Testis (tissue), 2 donors: ENCODE measurements around the gene BCR.

ENCODE experiments used
- CTCF ChIP-seq, 3 experiments: fragments of 450-650 bp in 2 of 3; fragments of 200-600 bp in 1 of 3; sonication (generic) in 1 of 3; IDR thresholded peaks; one replicate each; pipeline ENCODE4 v1.5.1; 2016 to 2019; ENCODE audit warnings: antibody characterized with exemption in 3 of 3, mild to moderate bottlenecking in 2 of 3, moderate library complexity in 1 of 3
- POLR2A ChIP-seq: fragments of 450-650 bp; IDR thresholded peaks from one replicate; pipeline ENCODE4 v1.6.1; 2017; ENCODE audit warnings: antibody characterized with exemption, mild to moderate bottlenecking, moderate library complexity

GRCh38 chr22:23179381-23180299 lies 669 bp upstream of the BCR start:
- no peak for TF ChIP-seq CTCF (IDR thresholded peaks at IDR 0.05)
- no peak for TF ChIP-seq POLR2A
